T1000 (cell line): Measurements from ENCODE around the gene NRG2.

ENCODE experiments used
- DNase-seq: peaks from one replicate; lab custom pipeline; 2025; ENCODE audit warnings: mixed read lengths; lab: John Stamatoyannopoulos, UW

Gene NRG2

GRCh38 chr5:139968547-139969261 lies 74.4 kb downstream of the NRG2 start:
- peak; percentile 65 for DNase-seq

GRCh38 chr5:139967353-139967752 lies 75.7 kb downstream of the NRG2 start:
- no peak for DNase-seq

- no peak for DNase-seq
Observed at GRCh38 chr5:139966856-139967255, 76.2 kb downstream of the NRG2 start.

GRCh38 chr5:139964994-139965565 lies 78.0 kb downstream of the NRG2 start:
- DNase-seq, result no peak

- no peak for DNase-seq
Observed at GRCh38 chr5:139964266-139964993, 78.7 kb downstream of the NRG2 start.

- DNase-seq, result no peak
Observed at GRCh38 chr5:139962445-139962844, 80.7 kb downstream of the NRG2 start.

- no peak for DNase-seq
Observed at GRCh38 chr5:139961435-139962157, 81.5 kb downstream of the NRG2 start.

- DNase-seq, result no peak
Observed at GRCh38 chr5:139960723-139961383, 82.2 kb downstream of the NRG2 start.

- DNase-seq, result no peak
Observed at GRCh38 chr5:139958432-139959148, 84.5 kb downstream of the NRG2 start.

- no peak for DNase-seq
Observed at GRCh38 chr5:139956342-139956741, 86.8 kb downstream of the NRG2 start.

GRCh38 chr5:139955616-139956273 lies 87.4 kb downstream of the NRG2 start:
- no peak for DNase-seq

GRCh38 chr5:139955053-139955605 lies 88.0 kb downstream of the NRG2 start:
- no peak for DNase-seq

GRCh38 chr5:139954462-139954861 lies 88.6 kb downstream of the NRG2 start:
- no peak for DNase-seq

- no peak for DNase-seq
Observed at GRCh38 chr5:139954022-139954421, 89.1 kb downstream of the NRG2 start.

GRCh38 chr5:139952574-139952973 lies 90.5 kb downstream of the NRG2 start:
- no peak for DNase-seq

GRCh38 chr5:139951983-139952382 lies 91.1 kb downstream of the NRG2 start:
- DNase-seq, result no peak

GRCh38 chr5:139951296-139951924 lies 91.7 kb downstream of the NRG2 start:
- no peak for DNase-seq

- no peak for DNase-seq
Observed at GRCh38 chr5:139950436-139950835, 92.7 kb downstream of the NRG2 start.

- DNase-seq, result no peak
Observed at GRCh38 chr5:139949710-139950109, 93.4 kb downstream of the NRG2 start.

GRCh38 chr5:139947727-139948126 lies 95.4 kb downstream of the NRG2 start:
- no peak for DNase-seq
